Thyroid gland (tissue), 4 donors: ENCODE data around the gene KRT78. TPM values are rescaled to one million over a fixed set of nuclear protein-coding genes. Genes with fewer than 3 reads are reported as not detected.

Experiments
- DNase-seq, 2 donors: peaks; one replicate each; pipeline ENCODE4 v3.0.0-alpha.2; 2019
- H3K27ac ChIP-seq, 3 donors: fragments of 200-600 bp; sonication (generic); 1 replicate in 2 of 3; 2 replicates in 1 of 3; pipeline ENCODE4 v1.5.1; 2016 to 2019; ENCODE audit warnings: mild to moderate bottlenecking in 1 of 3, moderate library complexity in 1 of 3
- H3K27me3 ChIP-seq: fragments of 200-600 bp; sonication (generic); one replicate; pipeline ENCODE4 v1.5.1; 2019
- H3K36me3 ChIP-seq, 2 donors: fragments of 200-600 bp; sonication (generic); one replicate each; pipeline ENCODE4 v1.5.1; 2016 to 2019
- H3K4me1 ChIP-seq, 2 donors: fragments of 200-600 bp; sonication (generic); one replicate each; pipeline ENCODE4 v1.5.1; 2017 to 2019
- H3K4me3 ChIP-seq, 3 donors: fragments of 200-600 bp; sonication (generic); replicated peaks in 1 of 3; 1 replicate in 2 of 3; 2 replicates in 1 of 3; pipeline ENCODE4 v1.5.1; 2016; ENCODE audit warnings: mild to moderate bottlenecking in 1 of 3
- H3K9me3 ChIP-seq: fragments of 200-600 bp; sonication (generic); one replicate; pipeline ENCODE4 v1.5.1; 2017
- CTCF ChIP-seq, 6 experiments: fragments of 200-600 bp in 3 of 6; fragments of 450-650 bp in 3 of 6; sonication (generic) in 3 of 6; IDR thresholded peaks; one replicate each; pipeline ENCODE4 v1.5.1; 2016 to 2019; ENCODE audit warnings: antibody characterized with exemption in 6 of 6, mild to moderate bottlenecking in 2 of 6, inconsistent platforms in 1 of 6, moderate library complexity in 1 of 6
- POLR2A ChIP-seq, 2 donors: fragments of 450-650 bp; IDR thresholded peaks; one replicate each; pipeline ENCODE4 v1.6.1; 2017; ENCODE audit warnings: antibody characterized with exemption in 2 of 2, mild to moderate bottlenecking in 2 of 2, moderate library complexity in 1 of 2
- WGBS, 2 donors: methylation state at CpG; one replicate each; pipeline ENCODE4 v1.1.5; 2017; 5-methylcytosine and 5-hydroxymethylcytosine counted together
- intact Hi-C: fragments of 100-400 bp; cut with DNase I; formaldehyde crosslinking; loops from one replicate; pipeline ENCODE4 v1.15.1; 2023
- total RNA-seq, 4 donors: library from RNA; depleted of rRNA; stranded (reverse); fragments of >200 nt; gene quantifications; one replicate each; pipeline ENCODE4 v1.2.3, GENCODE V29; 2016

The KRT78 gene
- total RNA-seq, 4 donors from 2014 or later: 0.40 TPM; not detected in 3

- intact Hi-C loops: loop anchor here (5.0 kb wide), 2 partner anchors 502 to 722 kb away; no protein-coding TSS in a partner anchor
- Histone ChIP-seq H3K27ac (peak overlapping the region; percentile 32 to 50 (median 48)), H3K4me3 (no peak overlapping the region), H3K9me3 (no peaks in the 10 kb centered on the region), H3K4me1 (peaks cover 22 to 43% of the 10 kb centered on the region in 2 donors), H3K27me3 (no peaks in the 10 kb centered on the region), H3K36me3 (no peaks in the 10 kb centered on the region)
- TF ChIP-seq CTCF (IDR thresholded peaks at IDR 0.05) (peak in 5 of 6 experiments; percentile 49 to 93 (median 84)), POLR2A (IDR thresholded peaks at IDR 0.05) (no peak)
- 7 to 14% methylated on average over 13 to 21 of the region's 38 CpGs for WGBS, 2 donors
- peak; percentile 79 to 81 for DNase-seq
Observed at GRCh38 chr12:52879394-52880351, 30.9 kb upstream of the KRT78 start.

- no peak overlapping the region for H3K4me3 ChIP-seq
- peak overlapping the region in 2 of 3 donors; percentile 57 to 73 for H3K27ac ChIP-seq
- DNase-seq: no peak
- intact Hi-C loops: loop anchor here (5.0 kb wide), 2 partner anchors 501 to 721 kb away; no protein-coding TSS in a partner anchor
- 83 to 86% methylated on average over 16 to 17 of the region's 17 CpGs for WGBS, 2 donors
- H3K9me3 ChIP-seq: no peaks in the 10 kb centered on the region
- H3K27me3 ChIP-seq: no peaks in the 10 kb centered on the region
- no peak for TF ChIP-seq CTCF (IDR thresholded peaks at IDR 0.05)
- TF ChIP-seq POLR2A (IDR thresholded peaks at IDR 0.05): no peak
- peaks cover 29 to 50% of the 10 kb centered on the region in 2 donors for H3K4me1 ChIP-seq
- H3K36me3 ChIP-seq: no peaks in the 10 kb centered on the region
Observed at GRCh38 chr12:52878507-52879393, 30.0 kb upstream of the KRT78 start.

- peaks cover 32 to 57% of the 10 kb centered on the region in 2 donors for H3K4me1 ChIP-seq
- no peaks in the 10 kb centered on the region for H3K27me3 ChIP-seq
- WGBS, 2 donors: 87 to 88% methylated on average over 3 of the region's 3 CpGs
- TF ChIP-seq POLR2A (IDR thresholded peaks at IDR 0.05): no peak
- TF ChIP-seq CTCF (IDR thresholded peaks at IDR 0.05): no peak
- H3K4me3 ChIP-seq: no peak overlapping the region
- H3K27ac ChIP-seq: peak overlapping the region; percentile 9 to 80 (median 73)
- DNase-seq: no peak
- intact Hi-C loops: loop anchor here (5.0 kb wide), 2 partner anchors 500 to 720 kb away; no protein-coding TSS in a partner anchor
- no peaks in the 10 kb centered on the region for H3K9me3 ChIP-seq
- no peaks in the 10 kb centered on the region for H3K36me3 ChIP-seq
Observed at GRCh38 chr12:52877242-52877641, 28.4 kb upstream of the KRT78 start.

GRCh38 chr12:52876372-52876771 lies 27.6 kb upstream of the KRT78 start:
- Histone ChIP-seq H3K4me1 (peaks cover 36 to 65% of the 10 kb centered on the region in 2 donors), H3K36me3 (no peaks in the 10 kb centered on the region), H3K27ac (peak overlapping the region; percentile 9 to 80 (median 73)), H3K9me3 (no peaks in the 10 kb centered on the region), H3K27me3 (no peaks in the 10 kb centered on the region), H3K4me3 (no peak overlapping the region)
- DNase-seq: peak; percentile 99
- 32 to 54% methylated on average over 4 to 7 of the region's 7 CpGs for WGBS, 2 donors
- intact Hi-C loops: loop anchor here (5.0 kb wide), 2 partner anchors 499 to 719 kb away; no protein-coding TSS in a partner anchor
- peak in 1 of 2 donors; percentile 15 for TF ChIP-seq POLR2A (IDR thresholded peaks at IDR 0.05)
- no peak for TF ChIP-seq CTCF (IDR thresholded peaks at IDR 0.05)
